ENCODE results near the gene PLD3.
"Not testable (repeated sequence)": the region's sequence is repeated elsewhere in the genome, so short reads cannot be mapped to it uniquely, and the experiment has no call there.

Gene PLD3

GRCh38 chr19:40333083-40333482 lies 15.4 kb upstream of the PLD3 start:
- not testable (repeated sequence) for DNase-seq (ENCODE audit: low spot score)

- no peak for DNase-seq (ENCODE audit: low spot score)
Measured at GRCh38 chr19:40335101-40335500, 13.4 kb upstream of the PLD3 start.

GRCh38 chr19:40335855-40336600 lies 12.5 kb upstream of the PLD3 start:
- DNase-seq (ENCODE audit: low spot score) = no peak

GRCh38 chr19:40336601-40336900 lies 11.9 kb upstream of the PLD3 start:
- DNase-seq (ENCODE audit: low spot score) = no peak

- DNase-seq (ENCODE audit: low spot score) = no peak
Measured at GRCh38 chr19:40337107-40337506, 11.4 kb upstream of the PLD3 start.

- no peak for DNase-seq (ENCODE audit: low spot score)
Measured at GRCh38 chr19:40337594-40337993, 10.9 kb upstream of the PLD3 start.

GRCh38 chr19:40339018-40339728 lies 9.3 kb upstream of the PLD3 start:
- DNase-seq (ENCODE audit: low spot score) = no peak

- DNase-seq (ENCODE audit: low spot score) = no peak
Measured at GRCh38 chr19:40341601-40342482, 6.7 kb upstream of the PLD3 start.

GRCh38 chr19:40342644-40343311 lies 5.7 kb upstream of the PLD3 start:
- no peak for DNase-seq (ENCODE audit: low spot score)

GRCh38 chr19:40344422-40344821 lies 4.1 kb upstream of the PLD3 start:
- no peak for DNase-seq (ENCODE audit: low spot score)

- DNase-seq (ENCODE audit: low spot score) = no peak
Measured at GRCh38 chr19:40348961-40349507, 539 bp downstream of the PLD3 start.

- no peak for DNase-seq (ENCODE audit: low spot score)
Measured at GRCh38 chr19:40355975-40356680, 7.6 kb downstream of the PLD3 start.

GRCh38 chr19:40356681-40357595 lies 8.4 kb downstream of the PLD3 start:
- DNase-seq (ENCODE audit: low spot score) = no peak

- no peak for DNase-seq (ENCODE audit: low spot score)
Measured at GRCh38 chr19:40357640-40358039, 9.1 kb downstream of the PLD3 start.

GRCh38 chr19:40358773-40359172 lies 10.3 kb downstream of the PLD3 start:
- peak; percentile 38 for DNase-seq (ENCODE audit: low spot score)

GRCh38 chr19:40360020-40360707 lies 11.7 kb downstream of the PLD3 start:
- DNase-seq (ENCODE audit: low spot score) = no peak

GRCh38 chr19:40360708-40361241 lies 12.3 kb downstream of the PLD3 start:
- no peak for DNase-seq (ENCODE audit: low spot score)

- no peak for DNase-seq (ENCODE audit: low spot score)
Measured at GRCh38 chr19:40362160-40362559, 13.7 kb downstream of the PLD3 start.

GRCh38 chr19:40363069-40363468 lies 14.6 kb downstream of the PLD3 start:
- no peak for DNase-seq (ENCODE audit: low spot score)
